ENCODE measurements around the gene AMN1.
"Not testable (repeated sequence)": the region's sequence is repeated elsewhere in the genome, so short reads cannot be mapped to it uniquely, and the experiment has no call there.

DNA sequence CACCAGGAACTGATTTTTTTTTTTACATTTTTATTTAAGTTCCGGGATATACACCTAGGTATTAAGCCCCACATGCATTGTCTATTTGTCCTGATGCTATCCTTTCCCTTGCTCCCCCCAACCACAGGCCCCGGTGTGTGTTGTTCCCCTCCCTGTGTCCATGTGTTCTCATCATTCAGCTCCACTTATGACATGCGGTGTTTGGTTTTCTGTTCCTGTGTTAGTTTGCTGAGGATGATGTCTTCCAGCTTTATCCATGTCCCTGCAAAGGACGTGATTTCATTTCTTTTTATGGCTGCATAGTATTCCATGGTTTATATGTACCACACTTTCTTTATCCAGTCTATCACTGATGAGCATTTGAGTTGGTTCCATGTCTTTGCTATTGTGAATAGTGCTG is 11.8 kb downstream of the AMN1 start:
- not testable (repeated sequence) for TF ChIP-seq CTCF, POLR2A (IDR thresholded peaks at IDR 0.05)
